Measurements from ENCODE around the gene RTEL1.
"Not testable (repeated sequence)": the region's sequence is repeated elsewhere in the genome, so short reads cannot be mapped to it uniquely, and the experiment has no call there.

Gene RTEL1

GRCh38 chr20:63626424-63627128 is 31.5 kb upstream of the RTEL1 start, which contains the start of gene GMEB2:
TSS of gene GMEB2 (minus strand) at chr20:63627101. CDS start at chr20:63619397, 7,704 bp downstream.
- H3K4me3 ChIP-seq (ENCODE audit: low read depth, low read length): peak within 1 kb of the TSS; percentile 82
- peak; percentile 84 for DNase-seq (ENCODE audit: low read depth)
- TF ChIP-seq CTCF (IDR thresholded peaks at IDR 0.05; ENCODE audit: low read depth, low read length): no peak
- TF ChIP-seq POLR2A (IDR thresholded peaks at IDR 0.05; ENCODE audit: extremely low read depth, insufficient read length): peak; percentile 62
- TF ChIP-seq MAX (IDR thresholded peaks at IDR 0.05; ENCODE audit: low read depth, low read length): peak; percentile 59; the same call in 1 of the 2 replicates
- TF ChIP-seq MYC (IDR thresholded peaks at IDR 0.05; ENCODE audit: low read depth, low read length): peak; percentile 54

GRCh38 chr20:63627129-63627750 is 30.9 kb upstream of the RTEL1 start:
- peak; percentile 98 for DNase-seq (ENCODE audit: low read depth)
- peak overlapping the region; percentile 82 for H3K4me3 ChIP-seq (ENCODE audit: low read depth, low read length)
- TF ChIP-seq POLR2A (IDR thresholded peaks at IDR 0.05; ENCODE audit: extremely low read depth, insufficient read length) (peak; percentile 90), MAX (IDR thresholded peaks at IDR 0.05; ENCODE audit: low read depth, low read length) (no peak), CTCF (IDR thresholded peaks at IDR 0.05; ENCODE audit: low read depth, low read length) (no peak), MYC (IDR thresholded peaks at IDR 0.05; ENCODE audit: low read depth, low read length) (peak; percentile 56; the same call in 1 of the 2 replicates)

- DNase-seq (ENCODE audit: low read depth): no peak
- H3K4me3 ChIP-seq (ENCODE audit: low read depth, low read length): peak overlapping the region; percentile 82
- TF ChIP-seq MAX (IDR thresholded peaks at IDR 0.05; ENCODE audit: low read depth, low read length) (no peak), POLR2A (IDR thresholded peaks at IDR 0.05; ENCODE audit: extremely low read depth, insufficient read length) (no peak), MYC (IDR thresholded peaks at IDR 0.05; ENCODE audit: low read depth, low read length) (no peak), CTCF (IDR thresholded peaks at IDR 0.05; ENCODE audit: low read depth, low read length) (no peak)
Observed at GRCh38 chr20:63627751-63628245, 30.3 kb upstream of the RTEL1 start.

GRCh38 chr20:63628246-63628975 is 29.7 kb upstream of the RTEL1 start:
- peak overlapping the region; percentile 82 for H3K4me3 ChIP-seq (ENCODE audit: low read depth, low read length)
- DNase-seq (ENCODE audit: low read depth): peak; percentile 95
- TF ChIP-seq MYC (IDR thresholded peaks at IDR 0.05; ENCODE audit: low read depth, low read length): peak; percentile 98
- TF ChIP-seq POLR2A (IDR thresholded peaks at IDR 0.05; ENCODE audit: extremely low read depth, insufficient read length): peak; percentile 57
- TF ChIP-seq MAX (IDR thresholded peaks at IDR 0.05; ENCODE audit: low read depth, low read length): peak; percentile 94
- TF ChIP-seq CTCF (IDR thresholded peaks at IDR 0.05; ENCODE audit: low read depth, low read length): no peak

- not testable (repeated sequence) for DNase-seq (ENCODE audit: low read depth); H3K4me3 ChIP-seq (ENCODE audit: low read depth, low read length)
Observed at GRCh38 chr20:63630956-63631355, 27.2 kb upstream of the RTEL1 start.

- H3K4me3 ChIP-seq (ENCODE audit: low read depth, low read length); DNase-seq (ENCODE audit: low read depth): not testable (repeated sequence)
Observed at GRCh38 chr20:63631426-63631825, 26.7 kb upstream of the RTEL1 start.

All from NB4 (cell line).